ENCODE results near the gene POLH.
A peak's percentile ranks its signal among the peaks of the same experiment; 100 is the strongest.
"Not testable (repeated sequence)": the region's sequence is repeated elsewhere in the genome, so short reads cannot be mapped to it uniquely, and the experiment has no call there.

Gene POLH

GRCh38 chr6:43624786-43625288 lies 48.9 kb downstream of the POLH start:
- Histone ChIP-seq H3K4me2 (ENCODE audit: low read length) (no peak overlapping the region), H3K4me1 (ENCODE audit: control insufficient read depth, insufficient read depth, low read length) (peaks cover 13% of the 10 kb centered on the region), H3K27me3 (ENCODE audit: control insufficient read depth, insufficient read depth, low read length) (no peaks in the 10 kb centered on the region), H3K9me3 (replicated peaks; ENCODE audit: low read length) (no peaks in the 10 kb centered on the region), H3K4me3 (ENCODE audit: low read length) (no peak overlapping the region), H3K36me3 (ENCODE audit: insufficient read depth, low read length) (peaks cover 65% of the 10 kb centered on the region), H3K9ac (ENCODE audit: low read depth, low read length) (no peak overlapping the region)

- peaks cover 18% of the 10 kb centered on the region for H3K4me1 ChIP-seq (ENCODE audit: control insufficient read depth, insufficient read depth, low read length)
- no peaks in the 10 kb centered on the region for H3K27me3 ChIP-seq (ENCODE audit: control insufficient read depth, insufficient read depth, low read length)
- H3K4me3 ChIP-seq (ENCODE audit: low read length), result no peak overlapping the region
- peaks cover 59% of the 10 kb centered on the region for H3K36me3 ChIP-seq (ENCODE audit: insufficient read depth, low read length)
- no peak overlapping the region for H3K9ac ChIP-seq (ENCODE audit: low read depth, low read length)
- no peaks in the 10 kb centered on the region for H3K9me3 ChIP-seq (replicated peaks; ENCODE audit: low read length)
- H3K4me2 ChIP-seq (ENCODE audit: low read length), result no peak overlapping the region
Observed at GRCh38 chr6:43625393-43625992, 49.5 kb downstream of the POLH start.

- Histone ChIP-seq H3K27me3 (ENCODE audit: control insufficient read depth, insufficient read depth, low read length) (no peaks in the 10 kb centered on the region), H3K9me3 (replicated peaks; ENCODE audit: low read length) (no peaks in the 10 kb centered on the region), H3K4me3 (ENCODE audit: low read length) (peak overlapping the region; percentile 91), H3K4me2 (ENCODE audit: low read length) (peak overlapping the region; percentile 80), H3K4me1 (ENCODE audit: control insufficient read depth, insufficient read depth, low read length) (peaks cover 25% of the 10 kb centered on the region), H3K36me3 (ENCODE audit: insufficient read depth, low read length) (peaks cover 42% of the 10 kb centered on the region), H3K9ac (ENCODE audit: low read depth, low read length) (peak overlapping the region; percentile 77)
Observed at GRCh38 chr6:43627008-43627825, 51.2 kb downstream of the POLH start.

- Histone ChIP-seq H3K4me1 (ENCODE audit: control insufficient read depth, insufficient read depth, low read length) (peaks cover 25% of the 10 kb centered on the region), H3K27me3 (ENCODE audit: control insufficient read depth, insufficient read depth, low read length) (no peaks in the 10 kb centered on the region), H3K9me3 (replicated peaks; ENCODE audit: low read length) (no peaks in the 10 kb centered on the region), H3K4me2 (ENCODE audit: low read length) (peak overlapping the region; percentile 80), H3K9ac (ENCODE audit: low read depth, low read length) (peak overlapping the region; percentile 89), H3K36me3 (ENCODE audit: insufficient read depth, low read length) (peaks cover 29% of the 10 kb centered on the region), H3K4me3 (ENCODE audit: low read length) (peak overlapping the region; percentile 91)
Observed at GRCh38 chr6:43628393-43629103, 52.6 kb downstream of the POLH start.

GRCh38 chr6:43629104-43629504 lies 53.1 kb downstream of the POLH start, which contains the start of gene GTPBP2:
Gene GTPBP2 (minus strand): TSS chr6:43629264. CDS start chr6:43629162, 102 bp downstream.
- peak within 1 kb of the TSS; percentile 91 for H3K4me3 ChIP-seq (ENCODE audit: low read length)
- peak within 1 kb of the TSS; percentile 94 for H3K4me2 ChIP-seq (ENCODE audit: low read length)
- H3K9me3 ChIP-seq (replicated peaks; ENCODE audit: low read length), result no peaks in the 10 kb centered on the region
- peaks cover 24% of the 10 kb centered on the region for H3K36me3 ChIP-seq (ENCODE audit: insufficient read depth, low read length)
- H3K4me1 ChIP-seq (ENCODE audit: control insufficient read depth, insufficient read depth, low read length), result peaks cover 25% of the 10 kb centered on the region
- H3K9ac ChIP-seq (ENCODE audit: low read depth, low read length), result peak within 1 kb of the TSS; percentile 89
- no peaks in the 10 kb centered on the region for H3K27me3 ChIP-seq (ENCODE audit: control insufficient read depth, insufficient read depth, low read length)

- Histone ChIP-seq H3K9me3 (replicated peaks; ENCODE audit: low read length) (no peaks in the 10 kb centered on the region), H3K9ac (ENCODE audit: low read depth, low read length) (peak overlapping the region; percentile 82), H3K4me3 (ENCODE audit: low read length) (peak overlapping the region; percentile 74)
Observed at GRCh38 chr6:43629505-43630300, 53.7 kb downstream of the POLH start.

GRCh38 chr6:43630980-43631619 lies 55.1 kb downstream of the POLH start:
- Histone ChIP-seq H3K27me3 (ENCODE audit: control insufficient read depth, insufficient read depth, low read length) (no peaks in the 10 kb centered on the region), H3K4me1 (ENCODE audit: control insufficient read depth, insufficient read depth, low read length) (peaks cover 30% of the 10 kb centered on the region), H3K9ac (ENCODE audit: low read depth, low read length) (no peak overlapping the region), H3K4me2 (ENCODE audit: low read length) (no peak overlapping the region), H3K9me3 (replicated peaks; ENCODE audit: low read length) (no peaks in the 10 kb centered on the region), H3K4me3 (ENCODE audit: low read length) (no peak overlapping the region), H3K36me3 (ENCODE audit: insufficient read depth, low read length) (peaks cover 4% of the 10 kb centered on the region)

More at GRCh38 chr6:43629505-43630300, 53.7 kb downstream of the POLH start:
- Histone ChIP-seq H3K4me1 (ENCODE audit: control insufficient read depth, insufficient read depth, low read length) (peaks cover 25% of the 10 kb centered on the region), H3K27me3 (ENCODE audit: control insufficient read depth, insufficient read depth, low read length) (no peaks in the 10 kb centered on the region), H3K36me3 (ENCODE audit: insufficient read depth, low read length) (peaks cover 18% of the 10 kb centered on the region), H3K4me2 (ENCODE audit: low read length) (peak overlapping the region; percentile 94)

GRCh38 chr6:43633002-43633401 lies 57.0 kb downstream of the POLH start:
- H3K4me2 ChIP-seq (ENCODE audit: low read length); H3K4me3 ChIP-seq (ENCODE audit: low read length); H3K9ac ChIP-seq (ENCODE audit: low read depth, low read length); H3K27me3 ChIP-seq (ENCODE audit: control insufficient read depth, insufficient read depth, low read length); H3K9me3 ChIP-seq (replicated peaks; ENCODE audit: low read length); H3K36me3 ChIP-seq (ENCODE audit: insufficient read depth, low read length): not testable (repeated sequence)
- peaks cover 26% of the 10 kb centered on the region for H3K4me1 ChIP-seq (ENCODE audit: control insufficient read depth, insufficient read depth, low read length)

GRCh38 chr6:43634702-43635303 lies 58.8 kb downstream of the POLH start:
- Histone ChIP-seq H3K4me2 (ENCODE audit: low read length) (peak overlapping the region; percentile 96), H3K27me3 (ENCODE audit: control insufficient read depth, insufficient read depth, low read length) (no peaks in the 10 kb centered on the region), H3K36me3 (ENCODE audit: insufficient read depth, low read length) (peaks cover 10% of the 10 kb centered on the region), H3K4me1 (ENCODE audit: control insufficient read depth, insufficient read depth, low read length) (peaks cover 26% of the 10 kb centered on the region), H3K4me3 (ENCODE audit: low read length) (no peak overlapping the region), H3K9ac (ENCODE audit: low read depth, low read length) (no peak overlapping the region), H3K9me3 (replicated peaks; ENCODE audit: low read length) (no peaks in the 10 kb centered on the region)

Measured in skeletal muscle satellite cell (primary cell).